DND-41 (cell line): Measurements from ENCODE around the gene PIP5K1A.

Experiments used
- EZH2 ChIP-seq: IDR thresholded peaks from 3 replicates; pipeline ENCODE4 v1.6.1; 2012; ENCODE audit warnings: borderline replicate concordance, low read depth, mild to moderate bottlenecking, moderate library complexity, low read length, inconsistent platforms; ENCODE audit not compliant: severe bottlenecking
- TF ChIP-seq, protein P1 (sequence below): IDR thresholded peaks from 2 replicates; pipeline ENCODE4 v1.5.1; 2012; ENCODE audit warnings: borderline replicate concordance, low read length, moderate library complexity, mild to moderate bottlenecking; ENCODE audit not compliant: poor library complexity, severe bottlenecking; ENCODE audit errors: extremely low read depth

DNA sequence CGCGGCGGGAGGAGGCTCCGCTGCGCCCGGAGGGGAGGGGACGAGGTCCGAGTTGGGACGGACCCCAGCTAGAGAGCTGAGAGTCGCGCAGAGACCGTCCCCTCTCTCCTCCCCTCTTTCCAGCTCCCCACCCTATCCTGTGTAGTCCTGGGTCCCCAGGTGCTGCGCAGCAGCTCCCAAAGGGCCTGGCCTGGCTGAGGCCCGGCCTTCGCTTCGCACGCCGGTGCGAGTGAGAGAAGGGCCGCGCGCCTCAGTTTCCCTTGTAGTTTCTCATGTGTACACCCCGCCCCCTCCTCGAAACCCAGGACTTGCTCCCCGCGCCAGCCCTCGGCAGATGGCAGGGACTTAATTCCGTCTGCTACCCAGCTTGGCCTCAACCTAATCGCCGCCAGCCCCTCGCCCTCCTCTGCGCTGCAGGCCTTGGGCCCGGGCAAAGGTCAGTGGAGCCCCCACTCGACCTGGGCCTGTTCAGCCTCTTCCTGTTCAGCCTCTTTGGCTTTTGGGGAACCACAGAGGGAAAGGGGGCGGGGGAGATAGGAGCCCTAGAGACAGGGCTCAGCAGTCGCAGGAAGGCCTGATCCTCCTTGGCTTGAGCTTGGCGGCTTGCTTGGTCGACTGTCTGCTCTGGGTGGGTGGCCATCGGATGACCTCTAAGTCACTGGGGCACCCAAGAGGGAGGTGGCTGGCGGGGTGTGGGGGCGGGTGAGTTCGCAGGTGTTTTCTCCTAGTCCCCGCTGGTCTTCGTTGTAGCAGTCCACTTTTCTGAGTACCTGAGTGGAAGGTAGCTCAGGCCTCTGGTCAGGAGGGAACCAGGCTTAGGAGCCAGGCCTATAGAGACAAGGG, 84.8 kb downstream of the PIP5K1A start:
- TF ChIP-seq, protein P1, sequence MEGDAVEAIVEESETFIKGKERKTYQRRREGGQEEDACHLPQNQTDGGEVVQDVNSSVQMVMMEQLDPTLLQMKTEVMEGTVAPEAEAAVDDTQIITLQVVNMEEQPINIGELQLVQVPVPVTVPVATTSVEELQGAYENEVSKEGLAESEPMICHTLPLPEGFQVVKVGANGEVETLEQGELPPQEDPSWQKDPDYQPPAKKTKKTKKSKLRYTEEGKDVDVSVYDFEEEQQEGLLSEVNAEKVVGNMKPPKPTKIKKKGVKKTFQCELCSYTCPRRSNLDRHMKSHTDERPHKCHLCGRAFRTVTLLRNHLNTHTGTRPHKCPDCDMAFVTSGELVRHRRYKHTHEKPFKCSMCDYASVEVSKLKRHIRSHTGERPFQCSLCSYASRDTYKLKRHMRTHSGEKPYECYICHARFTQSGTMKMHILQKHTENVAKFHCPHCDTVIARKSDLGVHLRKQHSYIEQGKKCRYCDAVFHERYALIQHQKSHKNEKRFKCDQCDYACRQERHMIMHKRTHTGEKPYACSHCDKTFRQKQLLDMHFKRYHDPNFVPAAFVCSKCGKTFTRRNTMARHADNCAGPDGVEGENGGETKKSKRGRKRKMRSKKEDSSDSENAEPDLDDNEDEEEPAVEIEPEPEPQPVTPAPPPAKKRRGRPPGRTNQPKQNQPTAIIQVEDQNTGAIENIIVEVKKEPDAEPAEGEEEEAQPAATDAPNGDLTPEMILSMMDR: no peak
- TF ChIP-seq EZH2: no peak
